WTC11 (cell line): ENCODE data around the gene TMEM41B. TPM values are rescaled to one million over a fixed set of nuclear protein-coding genes. Genes with fewer than 3 reads are reported as not detected.

Experiments
- ATAC-seq: fragments of 200-7000 bp; cut with Tn5 transposase; 2 replicates; pipeline ENCODE4 v1.10.0; 2021; ENCODE audit warnings: mild to moderate bottlenecking, moderate library complexity
- CTCF ChIA-PET: fragments of 300-600 bp; sonication (Branson Sonifier 250); formaldehyde crosslinking; loops from one replicate; lab custom pipeline; 2021; ENCODE audit warnings: antibody characterized with exemption; lab: Charles Lee
- POLR2A ChIA-PET: fragments of 350-600 bp; sonication (Branson Sonifier 250); formaldehyde crosslinking; loops from one replicate; lab custom pipeline; 2021; ENCODE audit warnings: antibody characterized with exemption; lab: Charles Lee
- DNase-seq: peaks from one replicate; pipeline ENCODE4 v3.0.0; 2021; ENCODE audit warnings: low spot score
- H3K27ac Mint-ChIP-seq: 2 replicates; pipeline ENCODE4 v1.8.0; 2021; ENCODE audit warnings: mixed read lengths
- H3K27me3 Mint-ChIP-seq: 2 replicates; pipeline ENCODE4 v1.8.0; 2021; ENCODE audit warnings: low read depth, mild to moderate bottlenecking, moderate library complexity, mixed read lengths
- H3K36me3 Mint-ChIP-seq: 2 replicates; pipeline ENCODE4 v1.8.0; 2021; ENCODE audit warnings: mixed read lengths
- H3K4me1 Mint-ChIP-seq: 2 replicates; pipeline ENCODE4 v1.8.0; 2022; ENCODE audit warnings: mixed read lengths
- H3K4me3 Mint-ChIP-seq: 2 replicates; pipeline ENCODE4 v1.8.0; 2021; ENCODE audit warnings: mild to moderate bottlenecking, moderate library complexity, mixed read lengths
- H3K9me3 Mint-ChIP-seq: 2 replicates; pipeline ENCODE4 v1.8.0; 2021; ENCODE audit warnings: mixed read lengths
- AFF4 ChIP-seq: sonication (generic); formaldehyde crosslinking; IDR thresholded peaks from 2 replicates; pipeline ENCODE4 v1.8.1; 2023; ENCODE audit warnings: mild to moderate bottlenecking, missing genetic modification reagents, borderline replicate concordance
- ATF2 ChIP-seq: sonication (generic); formaldehyde crosslinking; IDR thresholded peaks from 2 replicates; pipeline ENCODE4 v1.8.1; 2022; ENCODE audit warnings: low read depth, missing genetic modification reagents, borderline replicate concordance
- ATF6 ChIP-seq: sonication (generic); formaldehyde crosslinking; IDR thresholded peaks from 2 replicates; pipeline ENCODE4 v1.8.1; 2023; ENCODE audit warnings: mild to moderate bottlenecking, missing genetic modification reagents
- CDX4 ChIP-seq: fragments of 250-450 bp; sonication (Bioruptor Pico); IDR thresholded peaks from 2 replicates; pipeline ENCODE4 v1.9.0; 2021; ENCODE audit warnings: moderate library complexity, mild to moderate bottlenecking, inconsistent platforms, borderline replicate concordance
- ELF4 ChIP-seq: sonication (generic); formaldehyde crosslinking; IDR thresholded peaks from 2 replicates; pipeline ENCODE4 v1.8.1; 2022; ENCODE audit warnings: low read depth, mild to moderate bottlenecking, moderate library complexity, missing genetic modification reagents
- FOXP4 ChIP-seq: sonication (generic); formaldehyde crosslinking; IDR thresholded peaks from 2 replicates; pipeline ENCODE4 v1.8.0; 2022; ENCODE audit warnings: mild to moderate bottlenecking, missing genetic modification reagents
- GRHL2 ChIP-seq: fragments of 250-450 bp; sonication (Bioruptor Pico); IDR thresholded peaks from 2 replicates; pipeline ENCODE4 v1.8.0; 2022; ENCODE audit warnings: mild to moderate bottlenecking, moderate library complexity; ENCODE audit not compliant: insufficient replicate concordance, severe bottlenecking
- GTF2I ChIP-seq: fragments of 250-450 bp; sonication (Bioruptor Pico); conservative IDR thresholded peaks from 2 replicates; pipeline ENCODE4 v1.4.0; 2021; ENCODE audit warnings: mild to moderate bottlenecking
- JAZF1 ChIP-seq: fragments of 250-450 bp; sonication (Bioruptor Pico); IDR thresholded peaks from 2 replicates; pipeline ENCODE4 v1.9.0; 2021; ENCODE audit warnings: moderate library complexity, mild to moderate bottlenecking, inconsistent platforms
- NFYB ChIP-seq: sonication (generic); formaldehyde crosslinking; conservative IDR thresholded peaks from 2 replicates; pipeline ENCODE4 v1.8.0; 2022; ENCODE audit warnings: low read depth, missing genetic modification reagents
- NR1H2 ChIP-seq: sonication (generic); formaldehyde crosslinking; IDR thresholded peaks from 2 replicates; pipeline ENCODE4 v1.9.0; 2021; ENCODE audit warnings: mild to moderate bottlenecking, moderate library complexity, missing genetic modification reagents
- SMAD3 ChIP-seq: sonication (generic); formaldehyde crosslinking; IDR thresholded peaks from 2 replicates; pipeline ENCODE4 v1.8.0; 2022; ENCODE audit warnings: missing genetic modification reagents, mild to moderate bottlenecking, borderline replicate concordance
- STAT6 ChIP-seq: sonication (generic); formaldehyde crosslinking; conservative IDR thresholded peaks from 2 replicates; pipeline ENCODE4 v1.8.1; 2023; ENCODE audit warnings: mild to moderate bottlenecking, low read depth, missing genetic modification reagents, moderate library complexity
- ZNF219 ChIP-seq: sonication (generic); formaldehyde crosslinking; IDR thresholded peaks from 2 replicates; pipeline ENCODE4 v1.8.0; 2023; ENCODE audit warnings: missing genetic modification reagents, mild to moderate bottlenecking, borderline replicate concordance
- ZNF512 ChIP-seq: sonication (generic); formaldehyde crosslinking; IDR thresholded peaks from 2 replicates; pipeline ENCODE4 v1.8.1; 2022; ENCODE audit warnings: missing genetic modification reagents, borderline replicate concordance
- total RNA-seq: library from RNA; stranded (reverse); gene quantifications from 3 replicates; pipeline ENCODE4 v1.2.3, GENCODE V29; 2021

Gene TMEM41B
- total RNA-seq, 1 experiment from 2014 or later: 45.8 TPM

GRCh38 chr11:9332655-9333054 lies 18.3 kb upstream of the TMEM41B start:
- H3K4me1 Mint-ChIP-seq: peaks cover 5% of the 10 kb centered on the region; the same call in 1 of the 2 replicates
- H3K9me3 Mint-ChIP-seq: no peaks in the 10 kb centered on the region
- POLR2A ChIA-PET: interaction anchor here (1.1 kb wide), 1 partner anchor 14 kb away, joined by 4 read pairs; no protein-coding TSS in a partner anchor
- no peak for DNase-seq
- no peak overlapping the region for H3K4me3 Mint-ChIP-seq
- H3K27ac Mint-ChIP-seq: no peak overlapping the region
- no peak for ATAC-seq
- no peaks in the 10 kb centered on the region for H3K36me3 Mint-ChIP-seq
- CTCF ChIA-PET: no interaction called here
- no peaks in the 10 kb centered on the region for H3K27me3 Mint-ChIP-seq
- no peak for TF ChIP-seq CDX4 (CRISPR knock-in tag)
- TF ChIP-seq ATF6 (CRISPR knock-in tag): no peak
- no peak for TF ChIP-seq JAZF1 (CRISPR knock-in tag)
- no peak for TF ChIP-seq ELF4 (CRISPR knock-in tag)
- TF ChIP-seq ZNF512 (CRISPR knock-in tag): no peak

- no peaks in the 10 kb centered on the region for H3K9me3 Mint-ChIP-seq
- H3K36me3 Mint-ChIP-seq: no peaks in the 10 kb centered on the region
- no peak for ATAC-seq
- no peaks in the 10 kb centered on the region; the same call in 1 of the 2 replicates for H3K4me1 Mint-ChIP-seq
- no peak for DNase-seq
- ChIA-PET POLR2A (no interaction called here), CTCF (no interaction called here)
- H3K4me3 Mint-ChIP-seq: no peak overlapping the region
- H3K27ac Mint-ChIP-seq: no peak overlapping the region
- no peaks in the 10 kb centered on the region for H3K27me3 Mint-ChIP-seq
- TF ChIP-seq STAT6 (CRISPR knock-in tag) (no peak), SMAD3 (CRISPR knock-in tag) (no peak), GRHL2 (no peak), NFYB (no peak), ZNF219 (CRISPR knock-in tag) (no peak), GTF2I (no peak), AFF4 (no peak), ATF2 (CRISPR knock-in tag) (no peak), FOXP4 (CRISPR knock-in tag) (no peak), CDX4 (CRISPR knock-in tag) (no peak), NR1H2 (CRISPR knock-in tag) (no peak)
Measured at GRCh38 chr11:9330387-9331384, 16.3 kb upstream of the TMEM41B start.
